ENCODE data around the gene RNF166.
A peak's percentile ranks its signal among the peaks of the same experiment; 100 is the strongest.

RNF166 gene

GRCh38 chr16:88650749-88651275 is 55.4 kb downstream of the RNF166 start, which contains the start of gene CYBA:
Gene CYBA (minus strand): TSS chr16:88651053. CDS start chr16:88651013, 40 bp downstream.
- no peak for DNase-seq

DNA sequence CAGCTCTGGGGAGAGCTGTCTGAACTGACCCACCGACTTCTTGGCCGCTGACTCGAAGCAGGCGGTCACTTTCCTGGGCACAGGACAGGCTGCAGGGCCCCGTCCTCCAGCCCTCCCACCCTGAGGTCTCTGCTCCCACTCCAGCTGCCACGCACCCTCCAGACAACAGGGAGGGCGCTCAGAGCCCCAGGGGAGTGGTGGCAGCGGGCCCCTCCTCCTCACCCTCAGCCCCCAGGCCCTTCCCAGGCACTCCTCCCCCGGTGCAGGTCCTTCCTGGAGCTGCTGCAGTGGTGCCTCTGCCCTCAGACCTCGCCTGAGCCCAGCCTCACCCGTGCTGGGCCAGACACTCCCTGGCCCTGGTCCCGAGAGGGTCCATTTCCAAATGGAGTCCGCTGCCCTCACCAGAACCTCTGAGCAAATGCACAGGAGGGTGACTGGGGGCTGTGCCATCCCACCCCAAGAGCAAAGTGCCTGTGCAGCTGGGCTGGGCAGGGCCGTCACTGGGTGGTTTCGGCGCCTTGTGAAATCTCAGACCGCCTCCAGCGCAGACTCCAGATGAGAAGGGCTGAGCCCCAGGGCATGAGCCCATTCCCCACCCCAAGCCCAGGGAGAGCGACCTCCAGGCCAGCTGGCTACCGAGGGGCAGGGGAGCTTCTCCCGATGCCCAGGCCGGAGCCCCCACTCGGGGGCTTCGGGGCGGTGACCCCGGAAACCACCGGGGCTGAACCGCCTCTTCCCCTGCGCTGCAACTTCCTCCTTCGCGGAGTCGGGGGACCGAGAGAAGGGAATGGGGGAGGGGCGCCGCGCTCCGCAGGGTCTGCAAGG is 56.1 kb downstream of the RNF166 start:
- DNase-seq = no peak

DNA sequence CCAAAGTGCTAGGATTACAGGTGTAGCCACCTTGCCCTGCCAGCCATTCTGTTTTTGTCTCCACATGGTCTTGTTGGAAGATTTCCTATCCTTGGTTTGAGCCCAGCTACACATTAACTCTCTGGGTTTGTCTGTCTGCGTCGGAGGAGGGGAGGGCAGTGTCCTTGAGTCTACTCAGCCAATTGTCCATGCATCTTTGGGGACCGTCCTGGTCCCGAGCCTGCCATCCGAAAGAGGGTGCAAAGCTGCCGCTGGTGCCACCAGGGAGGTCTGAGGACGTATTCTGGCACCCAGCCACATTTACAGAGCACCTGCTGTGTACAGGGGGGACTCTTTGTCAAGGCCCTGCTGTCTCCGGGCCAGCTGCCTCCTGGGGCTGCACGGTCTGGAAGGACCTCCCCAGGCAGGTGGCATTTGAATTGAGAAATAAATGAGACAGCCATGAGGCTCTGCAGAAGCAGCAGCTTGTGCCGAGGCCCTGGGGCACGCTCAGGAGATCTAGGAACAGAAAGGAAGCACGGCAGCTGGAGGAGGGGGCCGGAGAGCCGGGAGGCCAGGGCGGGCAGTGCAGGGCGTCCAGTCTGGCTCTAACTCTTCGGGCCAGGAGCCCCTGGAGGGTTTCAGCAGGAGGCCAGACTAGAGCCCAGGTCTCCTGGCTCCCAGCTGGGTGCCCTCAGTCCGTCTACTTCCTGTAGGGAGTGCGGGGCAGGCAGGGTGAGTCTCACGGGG is 56.8 kb downstream of the RNF166 start:
- peak; percentile 40 for DNase-seq

- DNase-seq = no peak
Measured at GRCh38 chr16:88647178-88648070, 58.8 kb downstream of the RNF166 start.
